ENCODE measurements around the gene KRTAP17-1.
A peak's percentile ranks its signal among the peaks of the same experiment; 100 is the strongest.

The KRTAP17-1 gene

DNA sequence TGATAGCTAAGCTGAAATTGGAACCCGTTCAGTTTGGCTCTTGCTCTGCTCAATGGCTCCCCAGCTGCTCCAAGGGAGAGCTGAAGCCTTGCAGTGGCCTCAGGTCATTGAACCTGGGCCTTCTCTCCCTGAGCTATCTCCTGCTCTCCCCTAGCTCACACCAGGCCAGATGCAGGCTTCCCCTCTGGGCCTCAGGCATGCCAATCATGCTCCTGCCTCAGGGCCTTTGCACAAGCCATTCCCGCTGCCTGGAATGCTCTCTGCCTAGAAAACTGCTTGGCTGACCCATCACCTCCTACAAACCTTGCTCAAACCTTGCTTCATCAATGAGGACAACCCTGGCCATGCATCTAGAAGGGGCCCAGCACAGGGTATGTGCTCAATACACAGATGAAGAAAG is 16.7 kb upstream of the KRTAP17-1 start:
- no peak for DNase-seq (ENCODE audit: low spot score)

- DNase-seq (ENCODE audit: low spot score) = no peak
These were observed 16.1 kb upstream of the KRTAP17-1 start for GRCh38 chr17:41331606-41332005.

- peak; percentile 75 for DNase-seq (ENCODE audit: low spot score)
These were observed 13.9 kb upstream of the KRTAP17-1 start for GRCh38 chr17:41329279-41329948.

GRCh38 chr17:41328207-41328606 is 12.7 kb upstream of the KRTAP17-1 start:
- DNase-seq (ENCODE audit: low spot score) = no peak

DNA sequence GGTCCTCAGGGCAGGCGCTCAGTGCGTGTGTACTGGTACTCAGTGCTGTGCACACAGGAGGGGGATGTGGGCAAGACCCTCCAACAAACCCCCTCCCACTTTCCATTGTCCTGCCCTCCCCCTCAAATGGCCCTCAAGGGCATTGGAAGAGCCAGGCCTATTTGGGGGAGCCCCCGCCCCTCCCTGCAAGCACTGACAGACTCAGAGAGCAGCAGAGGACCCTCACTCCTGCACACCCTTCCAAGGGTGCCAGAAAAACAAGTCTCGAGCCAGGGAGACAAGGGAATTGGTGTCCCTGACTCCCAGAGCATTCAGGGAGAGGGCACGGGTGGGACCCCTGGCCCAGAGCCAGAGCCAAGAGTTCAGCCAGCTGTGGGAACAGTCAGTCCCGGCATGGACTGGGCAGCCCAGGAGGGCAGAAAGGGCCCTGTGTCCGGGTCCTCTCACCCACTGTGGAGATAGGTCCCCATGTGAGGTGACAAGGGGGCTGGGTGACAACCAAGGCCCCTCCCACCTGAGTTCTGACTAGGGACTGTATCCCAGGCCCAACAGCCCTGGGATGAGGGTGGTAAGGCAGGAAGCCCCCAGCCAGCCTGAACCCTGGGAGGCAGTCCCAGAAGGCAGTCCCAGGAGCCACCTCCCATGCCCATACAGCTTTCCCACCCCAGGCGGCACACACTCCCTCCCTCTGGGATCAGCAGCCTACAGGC is 12.1 kb upstream of the KRTAP17-1 start:
- no peak for DNase-seq (ENCODE audit: low spot score)

DNA sequence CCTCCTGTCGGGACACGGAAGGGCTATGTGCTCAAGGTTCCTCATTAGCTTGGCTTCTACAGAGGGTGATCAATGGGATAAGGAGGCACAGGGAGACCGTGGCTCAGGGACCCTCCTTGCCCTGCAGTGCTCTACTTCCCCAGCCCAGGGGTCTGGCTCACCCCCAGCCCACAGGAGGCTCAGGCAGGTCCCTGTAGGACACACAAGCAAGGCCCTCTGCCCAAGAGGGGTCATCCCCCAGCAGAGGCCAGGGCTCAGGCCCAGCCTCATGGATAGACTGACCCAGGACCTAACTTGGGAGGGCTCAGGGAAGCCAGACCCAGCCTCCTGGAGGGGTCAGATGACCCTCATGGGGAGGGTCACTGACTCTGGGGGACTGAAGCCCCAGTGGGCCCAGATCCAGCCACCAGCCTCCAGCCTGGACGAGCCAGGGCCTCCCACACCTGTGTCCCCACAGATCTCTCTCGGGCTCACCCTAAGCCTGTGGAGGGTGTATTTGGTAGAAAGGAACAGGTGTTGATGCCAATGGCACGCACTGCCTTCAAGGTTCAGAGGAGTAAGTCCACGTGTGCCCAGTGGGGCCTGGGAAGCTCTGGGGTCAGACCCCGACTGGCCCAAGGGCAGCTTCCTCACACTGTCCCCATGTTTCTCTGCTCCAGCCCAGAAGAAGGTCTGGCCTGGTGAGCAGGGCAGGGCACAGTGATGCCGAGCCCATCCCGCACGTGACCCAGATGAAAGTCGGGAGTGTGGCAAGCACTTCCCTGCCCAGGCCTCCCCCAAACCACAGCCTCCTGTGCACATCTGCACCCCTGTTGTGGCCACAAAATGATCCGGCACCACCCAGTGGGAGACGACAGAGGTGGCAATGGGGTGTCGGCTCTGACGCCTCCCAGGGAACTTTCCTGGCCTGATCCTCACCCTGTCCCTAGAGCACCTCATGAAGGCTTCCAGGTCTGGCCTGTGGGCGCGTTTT is 10.9 kb upstream of the KRTAP17-1 start:
- DNase-seq (ENCODE audit: low spot score) = no peak

- no peak for DNase-seq (ENCODE audit: low spot score)
These were observed 10.1 kb upstream of the KRTAP17-1 start for GRCh38 chr17:41325611-41326010.

- DNase-seq (ENCODE audit: low spot score) = no peak
These were observed 9.6 kb upstream of the KRTAP17-1 start for GRCh38 chr17:41325126-41325525.

DNA sequence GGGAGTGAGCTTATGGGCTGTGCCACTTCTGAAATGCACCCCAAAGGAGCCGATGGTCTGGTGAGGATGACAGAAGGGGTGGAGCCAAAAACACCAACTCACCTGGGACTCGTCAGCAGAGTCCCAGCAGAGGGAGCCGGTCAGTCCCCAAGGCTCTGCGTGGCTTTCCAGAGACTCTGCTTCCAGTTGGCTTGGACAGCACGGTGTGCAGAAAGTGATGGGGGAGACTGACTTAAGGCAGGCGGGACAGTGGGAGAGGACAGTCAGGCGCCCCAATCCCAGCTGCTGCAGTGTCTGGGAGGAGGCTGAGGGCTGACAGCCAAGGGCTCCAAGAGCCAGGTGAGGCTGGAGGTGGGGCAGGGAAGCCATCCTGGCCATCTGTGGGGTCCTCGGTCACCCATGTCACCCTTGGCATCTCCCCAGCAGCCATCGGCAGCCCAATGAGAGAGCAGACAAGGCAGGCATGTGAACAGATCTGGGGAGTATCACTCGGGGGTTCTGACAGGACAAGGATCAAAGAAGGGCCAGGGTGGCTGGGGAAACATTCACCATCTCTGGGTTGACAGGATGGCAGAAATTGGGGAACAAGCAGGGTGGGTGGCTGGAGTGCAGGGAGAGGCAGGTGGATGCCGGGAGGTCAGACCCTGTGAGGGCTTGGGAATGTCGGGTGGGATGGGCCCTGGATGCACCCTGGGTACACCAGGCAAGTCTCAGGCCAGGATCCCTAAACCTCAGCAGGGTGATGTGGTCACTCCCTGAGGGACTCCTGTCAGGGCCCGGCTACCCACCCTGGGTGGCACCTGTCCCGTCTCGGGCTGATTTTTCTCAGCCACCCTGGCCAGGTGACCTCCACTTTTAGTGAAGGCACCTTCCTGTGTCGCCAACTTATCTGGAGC is 8.9 kb upstream of the KRTAP17-1 start:
- DNase-seq (ENCODE audit: low spot score) = peak; percentile 57

DNA sequence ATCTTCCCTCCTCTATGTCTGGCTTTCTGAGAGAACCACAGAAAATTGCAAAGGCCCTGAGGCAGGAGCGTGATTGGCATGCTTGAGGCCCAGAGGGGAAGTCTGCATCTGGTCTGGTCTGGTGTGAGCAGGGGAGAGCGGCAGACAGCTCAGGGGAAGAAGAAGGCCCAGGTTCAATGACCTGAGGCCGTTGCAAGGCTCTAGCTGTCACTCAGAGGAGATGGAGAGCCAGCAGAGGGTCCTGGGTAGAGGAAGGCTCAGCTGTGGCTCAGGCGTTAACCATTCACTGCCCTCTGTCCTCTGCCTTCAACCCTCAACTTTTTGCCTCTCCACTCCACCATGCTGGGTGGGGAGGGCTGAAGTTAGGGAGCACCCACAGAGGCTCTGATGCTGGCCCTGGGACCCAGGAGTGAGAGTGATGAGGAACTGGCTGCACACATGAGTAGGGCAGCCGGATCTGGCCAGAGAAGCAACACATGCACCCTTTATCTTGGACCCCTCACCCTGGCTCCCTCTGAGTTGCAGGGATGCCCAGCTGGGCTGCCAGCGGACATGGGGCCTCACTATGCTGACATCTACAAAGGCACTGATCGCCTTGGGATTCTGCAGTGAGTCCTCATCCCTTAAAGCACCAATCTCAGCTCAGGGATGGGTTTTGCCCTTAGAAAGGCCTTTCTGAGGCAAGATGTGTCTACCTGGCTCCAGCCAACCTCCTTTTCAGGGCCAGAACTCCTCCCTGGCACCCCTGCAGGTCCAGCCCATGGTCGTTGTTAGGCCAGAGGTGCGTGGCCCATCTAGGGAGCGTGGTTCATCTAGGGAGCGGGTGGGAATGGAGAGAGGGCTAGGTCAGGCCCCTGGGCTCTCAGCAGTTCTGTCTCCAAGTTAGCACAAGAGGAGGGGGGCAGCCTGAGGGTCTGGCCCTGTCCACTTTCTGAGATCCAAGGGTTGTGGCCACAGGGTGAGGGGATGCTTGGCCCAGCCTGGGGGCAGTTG is 7.7 kb upstream of the KRTAP17-1 start:
- DNase-seq (ENCODE audit: low spot score) = no peak

DNA sequence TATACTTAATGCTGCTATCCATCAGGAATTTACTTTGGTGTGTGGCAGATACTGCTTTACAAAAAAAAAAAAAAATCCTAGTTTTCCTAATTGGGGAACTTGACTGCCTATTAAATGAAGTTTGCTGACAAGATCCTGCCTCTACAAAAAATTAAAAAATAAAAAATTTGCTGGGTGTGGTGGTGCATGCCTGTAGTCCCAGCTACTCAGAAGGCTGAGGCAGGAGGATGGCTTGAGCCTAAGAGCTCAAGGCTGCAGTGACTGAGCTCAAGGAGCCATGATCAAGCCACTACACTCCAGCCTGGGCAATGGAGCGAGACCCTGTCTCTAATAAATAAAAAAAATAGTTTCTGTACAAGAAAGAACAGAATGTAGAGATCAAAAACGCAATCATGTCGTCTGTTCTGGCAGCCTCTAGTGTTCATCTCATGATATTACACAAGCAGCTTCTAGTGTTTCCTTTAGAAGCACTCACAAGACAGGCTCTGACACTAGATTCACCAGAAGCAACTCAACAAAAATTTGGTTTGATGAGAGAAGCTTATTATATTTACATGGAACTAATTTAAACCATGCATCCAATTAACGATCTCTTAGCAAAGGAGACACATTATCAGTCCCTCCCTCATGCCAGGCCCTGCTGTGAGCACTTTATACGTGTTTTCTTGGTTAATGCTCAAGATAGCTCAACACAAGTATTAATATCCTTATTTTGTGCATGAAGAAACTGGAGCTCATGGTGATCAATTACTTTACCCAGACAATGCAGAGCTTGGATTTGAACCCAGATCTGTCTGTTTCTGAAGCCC is 6.8 kb upstream of the KRTAP17-1 start:
- peak; percentile 83 for DNase-seq (ENCODE audit: low spot score)

- DNase-seq (ENCODE audit: low spot score) = no peak
These were observed 2.7 kb upstream of the KRTAP17-1 start for GRCh38 chr17:41318231-41318630.

GRCh38 chr17:41315814-41316445 is 420 bp upstream of the KRTAP17-1 start:
- peak; percentile 67 for DNase-seq (ENCODE audit: low spot score)

- DNase-seq (ENCODE audit: low spot score) = no peak
These were observed 4.4 kb downstream of the KRTAP17-1 start for GRCh38 chr17:41311111-41311510.

- no peak for DNase-seq (ENCODE audit: low spot score)
These were observed 6.6 kb downstream of the KRTAP17-1 start, which contains the start of gene KRTAP16-1 for GRCh38 chr17:41308918-41309359. TSS of gene KRTAP16-1 (minus strand) at chr17:41309309. CDS start at chr17:41309253, 56 bp downstream.

- DNase-seq (ENCODE audit: low spot score) = peak; percentile 49
These were observed 7.1 kb downstream of the KRTAP17-1 start for GRCh38 chr17:41308251-41308917.

- peak; percentile 83 for DNase-seq (ENCODE audit: low spot score)
These were observed 7.9 kb downstream of the KRTAP17-1 start for GRCh38 chr17:41307647-41308046.

DNA sequence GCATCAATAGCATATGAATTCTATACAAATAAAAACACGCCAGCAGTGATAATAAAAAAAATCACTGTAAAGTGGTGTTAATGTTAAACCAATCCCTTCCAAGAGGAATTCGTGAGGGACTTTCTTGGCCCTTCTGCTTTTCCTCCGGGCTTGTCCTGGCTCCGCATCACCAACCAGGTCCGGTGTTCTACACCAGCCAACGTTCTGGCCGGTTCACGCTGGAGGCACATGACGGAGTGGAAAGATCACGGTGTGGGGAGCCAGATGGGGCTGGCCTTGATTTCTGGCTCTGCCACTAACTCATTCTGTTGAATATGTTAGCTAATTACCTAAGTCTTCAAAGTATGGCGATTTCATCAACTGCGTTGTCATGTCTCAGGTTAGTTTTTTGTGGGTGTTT is 11.4 kb downstream of the KRTAP17-1 start:
- no peak for DNase-seq (ENCODE audit: low spot score)

Measured in kidney tubule cell (primary cell).